ENCODE measurements around the gene UHMK1.
"Not testable (repeated sequence)": the region's sequence is repeated elsewhere in the genome, so short reads cannot be mapped to it uniquely, and the experiment has no call there.

UHMK1 gene

DNA sequence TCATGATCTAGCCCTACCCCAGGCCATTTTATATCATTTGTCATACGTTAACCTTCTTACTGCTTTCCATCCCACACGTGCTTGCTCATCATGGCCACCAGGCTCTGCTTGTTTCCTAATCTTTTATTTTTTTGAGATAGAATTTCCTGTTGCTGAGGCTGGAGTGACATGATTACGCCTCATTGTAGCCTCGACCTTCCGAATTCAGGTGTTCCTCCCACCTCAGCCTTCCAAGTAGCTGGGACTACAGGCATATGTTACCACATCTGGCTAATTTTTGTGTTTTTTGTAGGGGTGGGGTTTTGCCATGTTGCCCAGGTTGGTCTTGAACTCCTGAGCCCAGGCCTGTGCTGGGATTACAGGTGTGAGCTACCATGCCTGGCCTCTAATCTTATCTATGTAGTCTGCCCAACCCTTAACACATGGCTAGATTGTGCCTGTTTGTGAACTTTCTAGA lies 67.2 kb downstream of the UHMK1 start:
- no peak for FAIRE-seq
- no peak for DNase-seq (ENCODE audit: low spot score)

DNA sequence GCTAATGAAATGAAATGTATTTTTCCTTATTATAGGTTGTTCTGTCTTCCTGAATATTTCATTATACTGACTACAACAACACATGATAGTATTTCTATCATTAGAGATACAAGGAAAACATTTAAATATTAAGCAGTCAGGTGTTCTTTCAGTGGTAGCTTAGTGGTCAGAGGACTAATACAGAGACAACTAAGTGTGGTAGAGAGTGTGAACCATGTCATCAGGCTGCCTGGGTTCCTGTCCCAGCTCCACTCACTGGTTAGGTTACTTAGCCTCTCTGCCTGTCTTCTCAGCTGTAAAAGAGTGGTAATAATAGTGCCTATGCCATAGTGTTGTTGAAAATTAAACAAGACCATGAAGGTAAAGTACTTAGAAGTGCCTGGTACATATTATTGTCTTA lies 67.8 kb downstream of the UHMK1 start:
- FAIRE-seq, result no peak
- no peak for DNase-seq (ENCODE audit: low spot score)

DNA sequence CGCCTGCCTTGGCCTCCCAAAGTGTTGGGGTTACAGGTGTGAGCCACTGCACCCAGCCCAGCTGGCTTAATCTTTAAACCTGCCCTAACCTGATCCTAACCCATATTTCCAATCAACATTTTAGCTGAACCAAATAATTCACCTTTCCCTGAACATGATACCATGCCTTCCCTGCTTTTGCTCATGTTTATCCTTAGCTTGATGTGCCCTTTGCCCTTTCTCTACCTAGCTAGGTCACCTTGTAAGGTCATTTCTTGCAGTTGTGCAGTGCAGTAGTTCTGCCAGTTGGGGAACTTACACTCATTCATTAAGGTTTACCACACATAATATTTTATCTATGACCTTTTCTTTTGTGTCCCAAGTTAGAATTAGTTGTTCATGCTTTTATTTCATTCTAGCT lies 69.3 kb downstream of the UHMK1 start:
- FAIRE-seq, result no peak

DNA sequence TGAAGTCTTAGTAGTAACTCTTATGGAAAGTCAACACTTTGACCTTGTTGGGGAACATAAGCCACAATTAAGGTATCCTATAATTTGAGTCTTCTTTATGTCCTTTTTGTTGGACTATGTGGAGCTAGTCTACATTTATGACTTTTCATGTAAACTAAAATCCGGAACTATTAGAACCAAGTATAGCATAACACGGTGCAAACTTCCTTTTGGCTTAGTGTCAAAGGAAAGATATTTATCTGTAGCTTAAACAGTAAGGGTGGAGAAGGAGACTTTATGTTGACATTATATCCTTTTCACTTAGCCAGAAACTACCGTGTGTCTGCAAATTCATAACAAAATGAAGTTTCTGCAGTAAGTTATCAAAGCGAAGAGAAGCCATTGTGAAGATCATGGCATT lies 71.2 kb downstream of the UHMK1 start:
- DNase-seq (ENCODE audit: low spot score), result no peak
- no peak for FAIRE-seq

More for the DNA sequence above, 69.3 kb downstream of the UHMK1 start:
- DNase-seq (ENCODE audit: low spot score), result no peak

DNA sequence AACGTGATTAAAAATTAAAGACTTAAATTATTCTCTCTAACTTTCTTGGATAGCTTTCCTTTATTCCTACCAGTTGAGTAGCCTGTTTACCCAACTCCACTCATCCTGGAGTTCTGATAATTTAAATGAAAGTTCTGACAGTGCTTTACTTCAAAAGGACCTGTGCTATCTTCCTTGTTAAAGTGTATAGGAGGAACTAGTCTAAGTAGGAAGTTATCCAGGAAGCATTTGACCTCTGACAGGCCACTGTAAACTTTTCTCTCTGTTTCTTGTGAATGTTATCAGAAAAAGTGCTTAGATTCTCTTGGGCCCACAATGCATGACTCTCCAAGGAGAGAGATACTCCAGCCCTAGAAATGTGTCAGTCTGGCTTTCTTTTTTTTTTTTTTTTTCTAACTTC lies 73.1 kb downstream of the UHMK1 start:
- no peak for FAIRE-seq
- no peak for DNase-seq (ENCODE audit: low spot score)

DNA sequence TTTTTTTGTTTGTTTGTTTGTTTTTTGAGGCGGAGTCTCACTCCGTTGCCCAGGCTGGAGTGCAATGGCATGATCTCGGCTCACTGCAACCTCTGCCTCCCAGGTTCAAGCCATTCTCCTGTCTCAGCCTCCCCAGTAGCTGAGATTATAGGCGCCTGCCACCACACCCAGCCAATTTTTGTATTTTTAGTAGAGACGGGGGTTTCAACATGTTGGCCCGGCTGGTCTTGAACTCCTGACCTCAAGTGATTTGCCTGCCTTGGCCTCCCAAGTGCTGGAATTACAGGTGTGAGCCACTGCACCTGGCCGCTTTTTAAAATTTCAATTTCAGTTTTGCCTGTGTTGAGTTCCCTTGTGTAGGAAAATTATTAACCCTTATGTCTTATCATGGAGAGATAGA lies 73.5 kb downstream of the UHMK1 start:
- DNase-seq (ENCODE audit: low spot score); FAIRE-seq: not testable (repeated sequence)

DNA sequence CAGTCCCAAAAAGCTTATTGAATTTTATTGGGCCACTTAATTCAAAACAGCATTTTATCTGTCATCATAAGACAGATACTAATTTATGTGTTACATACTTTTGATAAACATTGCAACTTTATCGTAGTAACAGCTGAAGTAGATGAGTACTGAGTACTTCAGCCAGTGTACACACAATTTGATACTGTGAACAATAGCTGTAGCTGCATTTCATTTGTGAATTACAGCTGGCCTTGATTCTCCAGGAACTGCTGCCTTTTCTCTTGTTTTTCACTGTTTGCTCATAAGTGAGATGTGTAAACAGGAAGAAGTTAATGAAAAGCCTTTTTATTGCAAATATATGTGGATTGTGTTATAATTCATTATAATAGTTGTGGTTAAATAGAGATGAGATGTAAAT lies 74.1 kb downstream of the UHMK1 start:
- DNase-seq (ENCODE audit: low spot score), result no peak
- no peak for FAIRE-seq

DNA sequence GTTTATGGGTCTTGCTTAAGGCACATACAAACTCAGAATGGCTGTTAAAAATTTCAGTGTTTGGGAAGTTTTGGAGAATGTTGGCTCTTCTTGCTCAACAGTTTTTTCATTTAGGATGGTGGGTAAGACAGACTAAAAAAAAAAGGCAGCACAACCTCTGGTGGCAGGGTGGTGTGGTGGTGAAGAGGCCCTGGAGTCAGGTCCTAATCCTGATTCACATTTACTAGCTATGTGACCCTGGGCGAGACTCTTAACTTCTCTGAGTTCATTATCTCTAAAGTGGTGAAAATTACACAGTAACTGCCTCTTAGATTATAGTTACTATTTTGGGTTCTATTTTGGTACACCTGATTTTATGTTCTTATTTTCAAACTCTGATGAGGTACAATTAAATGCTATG lies 75.5 kb downstream of the UHMK1 start:
- FAIRE-seq (no peak), DNase-seq (ENCODE audit: low spot score) (no peak)

DNA sequence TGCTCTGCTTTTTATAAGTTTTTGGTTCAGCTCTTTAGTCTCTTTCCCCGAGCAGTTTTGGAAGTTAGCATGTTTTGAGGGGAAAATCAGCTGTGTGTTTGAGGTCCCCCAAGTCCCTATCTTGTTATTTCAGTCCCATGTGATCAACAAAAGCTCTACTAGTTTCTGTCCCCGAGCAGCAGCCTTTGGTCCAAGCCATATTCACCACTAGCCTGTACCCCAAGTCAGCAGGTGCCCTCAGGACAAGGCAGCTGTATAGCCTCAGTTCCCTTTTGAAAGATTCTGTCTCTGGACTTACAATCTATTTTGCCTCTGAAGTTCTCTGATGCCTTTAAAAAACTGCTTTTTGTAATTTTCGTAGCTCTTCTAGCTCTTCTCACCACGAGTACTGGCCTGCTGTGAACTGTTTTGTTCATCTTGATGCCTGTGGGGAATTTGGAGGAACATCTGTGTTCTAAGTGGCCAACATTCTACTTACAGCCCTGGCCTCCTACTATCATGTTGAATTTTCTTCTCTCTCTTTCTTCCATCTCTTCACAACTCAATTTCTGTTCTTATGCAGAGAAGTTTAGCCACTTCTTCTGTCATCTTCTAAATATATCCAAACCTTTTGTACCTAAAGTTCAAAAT lies 80.6 kb downstream of the UHMK1 start:
- no peak for FAIRE-seq
- no peak for DNase-seq (ENCODE audit: low spot score)

DNA sequence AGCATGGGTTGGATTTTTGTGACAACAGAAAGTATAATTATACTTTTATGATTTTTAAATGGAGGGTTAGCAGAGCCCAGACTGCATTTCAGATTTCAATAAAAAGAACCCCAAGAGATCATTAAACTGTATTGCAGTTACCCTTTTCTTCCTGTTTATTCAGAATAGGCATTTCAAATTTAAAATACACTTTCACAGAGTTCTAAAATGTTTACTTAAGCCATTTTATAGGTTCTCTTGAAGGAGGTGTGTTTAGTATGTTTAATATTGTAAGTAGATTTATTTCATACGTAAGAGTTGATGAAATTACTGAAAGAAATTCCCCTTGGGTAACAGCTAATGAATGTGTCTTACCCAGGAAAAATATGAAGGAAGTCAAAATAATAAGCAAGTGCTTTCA lies 81.3 kb downstream of the UHMK1 start:
- DNase-seq (ENCODE audit: low spot score), result no peak

More for the DNA sequence above, 81.3 kb downstream of the UHMK1 start:
- no peak for FAIRE-seq
